Endothelial cell of umbilical vein (primary cell): ENCODE measurements around the gene TOB2.

Experiments used
- CTCF ChIP-seq, 2 donors: IDR thresholded peaks; 1 replicate in 1 of 2; 2 replicates in 1 of 2; pipeline ENCODE4 v1.5.1; 2011; ENCODE audit warnings: low read length in 2 of 2, mild to moderate bottlenecking in 2 of 2, moderate library complexity in 2 of 2, control low read depth in 1 of 2, inconsistent platforms in 1 of 2, low read depth in 1 of 2; ENCODE audit not compliant: insufficient read depth in 1 of 2; ENCODE audit errors: extremely low read depth in 1 of 2
- EZH2 ChIP-seq: IDR thresholded peaks from 2 replicates; pipeline ENCODE4 v1.6.1; 2012; ENCODE audit warnings: borderline replicate concordance, low read depth, mild to moderate bottlenecking, moderate library complexity, low read length, inconsistent platforms; ENCODE audit not compliant: severe bottlenecking
- GATA2 ChIP-seq: IDR thresholded peaks from 2 replicates; pipeline ENCODE4 v1.7.0; 2011; ENCODE audit warnings: low read depth, mild to moderate bottlenecking, moderate library complexity, mixed read lengths, low read length; ENCODE audit not compliant: insufficient read length, insufficient read depth
- JUN ChIP-seq: IDR thresholded peaks from 2 replicates; pipeline ENCODE4 v1.6.1; 2011; ENCODE audit warnings: borderline replicate concordance, low read depth; ENCODE audit not compliant: insufficient read length, insufficient read depth
- MAX ChIP-seq: IDR thresholded peaks from 2 replicates; pipeline ENCODE4 v1.6.1; 2011; ENCODE audit not compliant: insufficient read depth, insufficient read length
- POLR2A ChIP-seq: IDR thresholded peaks from 2 replicates; pipeline ENCODE4 v1.6.1; 2012; ENCODE audit warnings: low read depth, mild to moderate bottlenecking, control low read depth, low read length

GRCh38 chr22:41407433-41407832, 39.2 kb downstream of the TOB2 start:
- TF ChIP-seq POLR2A, result no peak
- no peak for TF ChIP-seq CTCF (IDR thresholded peaks at IDR 0.05; ENCODE audit: extremely low read depth in 1 of 2, insufficient read depth in 1 of 2, low read depth in 1 of 2, low read length in 2 of 2)
- TF ChIP-seq EZH2, result no peak
- no peak for TF ChIP-seq MAX
- no peak for TF ChIP-seq GATA2
- no peak for TF ChIP-seq JUN
